GM19238 (cell line): Measurements from ENCODE around the gene ZNF837.
"Not testable (repeated sequence)": the region's sequence is repeated elsewhere in the genome, so short reads cannot be mapped to it uniquely, and the experiment has no call there.

Experiments used
- DNase-seq: peaks from one replicate; pipeline ENCODE4 v3.0.0; 2011; ENCODE audit warnings: low spot score; ENCODE audit not compliant: insufficient read length

ZNF837 gene

GRCh38 chr19:58351558-58351878, 29.3 kb downstream of the ZNF837 start:
- DNase-seq: no peak

GRCh38 chr19:58350871-58351557, 29.8 kb downstream of the ZNF837 start:
- no peak for DNase-seq

GRCh38 chr19:58350001-58350861, 30.6 kb downstream of the ZNF837 start:
- DNase-seq: no peak

- DNase-seq: no peak
Observed at GRCh38 chr19:58349590-58349989, 31.2 kb downstream of the ZNF837 start.

GRCh38 chr19:58348080-58348479, 32.8 kb downstream of the ZNF837 start:
- not testable (repeated sequence) for DNase-seq

GRCh38 chr19:58346961-58347929, 33.6 kb downstream of the ZNF837 start:
- DNase-seq: peak; percentile 92

GRCh38 chr19:58345558-58345957, 35.3 kb downstream of the ZNF837 start:
- DNase-seq: no peak

GRCh38 chr19:58338825-58339558, 41.8 kb downstream of the ZNF837 start:
- no peak for DNase-seq

- no peak for DNase-seq
Observed at GRCh38 chr19:58338336-58338735, 42.5 kb downstream of the ZNF837 start.

- no peak for DNase-seq
Observed at GRCh38 chr19:58336820-58337219, 44.0 kb downstream of the ZNF837 start.

GRCh38 chr19:58336216-58336615, 44.6 kb downstream of the ZNF837 start:
- no peak for DNase-seq

GRCh38 chr19:58335630-58336029, 45.2 kb downstream of the ZNF837 start:
- DNase-seq: no peak

- no peak for DNase-seq
Observed at GRCh38 chr19:58334691-58335249, 46.1 kb downstream of the ZNF837 start.

- no peak for DNase-seq
Observed at GRCh38 chr19:58332697-58333096, 48.1 kb downstream of the ZNF837 start.

GRCh38 chr19:58330458-58330857, 50.4 kb downstream of the ZNF837 start:
- no peak for DNase-seq

GRCh38 chr19:58328999-58329398, 51.8 kb downstream of the ZNF837 start:
- no peak for DNase-seq

- peak; percentile 95 for DNase-seq
Observed at GRCh38 chr19:58326914-58327726, 53.7 kb downstream of the ZNF837 start, which contains the start of gene ZSCAN22. Gene ZSCAN22 (plus strand): TSS chr19:58326994. CDS start chr19:58334803, 7,809 bp downstream.

- no peak for DNase-seq
Observed at GRCh38 chr19:58326501-58326913, 54.3 kb downstream of the ZNF837 start.

GRCh38 chr19:58325311-58326022, 55.4 kb downstream of the ZNF837 start:
- no peak for DNase-seq
